HepG2 (cell line): ENCODE measurements around the gene SGPL1. TPM values are rescaled to one million over a fixed set of nuclear protein-coding genes. Genes with fewer than 3 reads are reported as not detected.

Experiments used
- BCL3 ChIP-seq: sonication (generic); formaldehyde crosslinking; IDR thresholded peaks from 2 replicates; pipeline ENCODE4 v1.5.1; 2020; ENCODE audit warnings: mild to moderate bottlenecking, missing genetic modification reagents, moderate library complexity
- GTF2F1 ChIP-seq: fragments of 150-350 bp; IDR thresholded peaks from 2 replicates; pipeline ENCODE4 v1.6.1; 2014; ENCODE audit warnings: low read length
- KDM1A ChIP-seq: IDR thresholded peaks from 2 replicates; pipeline ENCODE4 v1.6.1; 2016; ENCODE audit warnings: missing compliant biosample characterization
- MED13 ChIP-seq: sonication (generic); formaldehyde crosslinking; IDR thresholded peaks from 2 replicates; pipeline ENCODE4 v1.5.0; 2020; ENCODE audit warnings: missing genetic modification reagents
- RNF2 ChIP-seq: fragments of 450-650 bp; conservative IDR thresholded peaks from 2 replicates; pipeline ENCODE4 v1.6.1; 2016; ENCODE audit warnings: low read depth
- SAP130 ChIP-seq: IDR thresholded peaks from 2 replicates; pipeline ENCODE4 v1.6.1; 2016; ENCODE audit warnings: low read depth
- SNAPC4 ChIP-seq: sonication (generic); formaldehyde crosslinking; IDR thresholded peaks from 2 replicates; pipeline ENCODE4 v1.4.0; 2020; ENCODE audit warnings: mild to moderate bottlenecking, missing genetic modification reagents
- TMF1 ChIP-seq: sonication (generic); formaldehyde crosslinking; IDR thresholded peaks from 2 replicates; pipeline ENCODE4 v1.8.1; 2022; ENCODE audit warnings: low read depth, missing genetic modification reagents
- ZBTB49 ChIP-seq: sonication (generic); formaldehyde crosslinking; IDR thresholded peaks from 2 replicates; pipeline ENCODE4 v1.4.0; 2020; ENCODE audit warnings: missing genetic modification reagents, borderline replicate concordance
- ZNF256 ChIP-seq: sonication (generic); formaldehyde crosslinking; conservative IDR thresholded peaks from 2 replicates; pipeline ENCODE4 v1.4.0; 2020; ENCODE audit warnings: missing genetic modification reagents
- ZNF260 ChIP-seq: sonication (generic); formaldehyde crosslinking; IDR thresholded peaks from 2 replicates; pipeline ENCODE4 v1.4.0; 2020; ENCODE audit warnings: missing genetic modification reagents, low read depth, mild to moderate bottlenecking, borderline replicate concordance
- polyA plus RNA-seq, 8 experiments: library from polyadenylated mRNA; depleted of rRNA in 3 of 8; stranded (reverse) in 7 of 8; unstranded in 1 of 8; fragments of >200 nt; fragmentation: Illumina TruSeq in 4 of 8; extraction: Trizol in 4 of 8; gene quantifications; 2 replicates each; pipeline versions ENCODE4 v1.2.1 to v1.2.3, GENCODE V29; 2011 to 2016; ENCODE audit warnings: low read depth in 4 of 8, missing spikeins in 1 of 8, mixed read lengths in 1 of 8; ENCODE audit not compliant: insufficient read depth in 1 of 8
- total RNA-seq, 5 experiments: library from RNA; depleted of rRNA; stranded (reverse); fragments of >200 nt; fragmentation: Illumina TruSeq; extraction: Trizol; gene quantifications; 2 replicates each; pipeline ENCODE4 v1.2.3, GENCODE V29; 2016; ENCODE audit warnings: low read depth in 1 of 5
- TF ChIP-seq, protein P1 (sequence below): sonication (generic); formaldehyde crosslinking; IDR thresholded peaks from 2 replicates; pipeline ENCODE4 v1.4.0; 2020; ENCODE audit warnings: missing genetic modification reagents, mild to moderate bottlenecking, borderline replicate concordance
- TF ChIP-seq, protein P2 (sequence below): sonication (generic); formaldehyde crosslinking; IDR thresholded peaks from 2 replicates; pipeline ENCODE4 v1.5.0; 2020; ENCODE audit warnings: missing genetic modification reagents
- TF ChIP-seq, protein P3 (sequence below): sonication (generic); formaldehyde crosslinking; IDR thresholded peaks from 2 replicates; pipeline ENCODE4 v1.8.1; 2023; ENCODE audit warnings: missing genetic modification reagents, inconsistent platforms, borderline replicate concordance

Gene SGPL1
- total and polyA plus RNA-seq, 2 of the 13 experiments (the other 11 are each of a cell fraction or from before 2014, with no cell fraction given), result 17.6 to 25.0 TPM

GRCh38 chr10:70887804-70888800 lies 72.4 kb downstream of the SGPL1 start, which contains the start of gene PCBD1 (continued):
- TF ChIP-seq, protein P1, sequence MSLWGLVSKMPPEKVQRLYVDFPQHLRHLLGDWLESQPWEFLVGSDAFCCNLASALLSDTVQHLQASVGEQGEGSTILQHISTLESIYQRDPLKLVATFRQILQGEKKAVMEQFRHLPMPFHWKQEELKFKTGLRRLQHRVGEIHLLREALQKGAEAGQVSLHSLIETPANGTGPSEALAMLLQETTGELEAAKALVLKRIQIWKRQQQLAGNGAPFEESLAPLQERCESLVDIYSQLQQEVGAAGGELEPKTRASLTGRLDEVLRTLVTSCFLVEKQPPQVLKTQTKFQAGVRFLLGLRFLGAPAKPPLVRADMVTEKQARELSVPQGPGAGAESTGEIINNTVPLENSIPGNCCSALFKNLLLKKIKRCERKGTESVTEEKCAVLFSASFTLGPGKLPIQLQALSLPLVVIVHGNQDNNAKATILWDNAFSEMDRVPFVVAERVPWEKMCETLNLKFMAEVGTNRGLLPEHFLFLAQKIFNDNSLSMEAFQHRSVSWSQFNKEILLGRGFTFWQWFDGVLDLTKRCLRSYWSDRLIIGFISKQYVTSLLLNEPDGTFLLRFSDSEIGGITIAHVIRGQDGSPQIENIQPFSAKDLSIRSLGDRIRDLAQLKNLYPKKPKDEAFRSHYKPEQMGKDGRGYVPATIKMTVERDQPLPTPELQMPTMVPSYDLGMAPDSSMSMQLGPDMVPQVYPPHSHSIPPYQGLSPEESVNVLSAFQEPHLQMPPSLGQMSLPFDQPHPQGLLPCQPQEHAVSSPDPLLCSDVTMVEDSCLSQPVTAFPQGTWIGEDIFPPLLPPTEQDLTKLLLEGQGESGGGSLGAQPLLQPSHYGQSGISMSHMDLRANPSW (CRISPR knock-in tag), result no peak
- TF ChIP-seq ZBTB49 (CRISPR knock-in tag), result no peak
- TF ChIP-seq, protein P2, sequence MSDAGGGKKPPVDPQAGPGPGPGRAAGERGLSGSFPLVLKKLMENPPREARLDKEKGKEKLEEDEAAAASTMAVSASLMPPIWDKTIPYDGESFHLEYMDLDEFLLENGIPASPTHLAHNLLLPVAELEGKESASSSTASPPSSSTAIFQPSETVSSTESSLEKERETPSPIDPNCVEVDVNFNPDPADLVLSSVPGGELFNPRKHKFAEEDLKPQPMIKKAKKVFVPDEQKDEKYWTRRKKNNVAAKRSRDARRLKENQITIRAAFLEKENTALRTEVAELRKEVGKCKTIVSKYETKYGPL (CRISPR knock-in tag), result no peak
- no peak for TF ChIP-seq TMF1
- TF ChIP-seq BCL3, result peak; percentile 5; the same call in 1 of the 2 replicates
- no peak for TF ChIP-seq RNF2
- TF ChIP-seq SAP130, result peak; percentile 68
- TF ChIP-seq ZNF256 (CRISPR knock-in tag), result no peak
- TF ChIP-seq KDM1A (CRISPR knock-in tag), result no peak
- TF ChIP-seq SNAPC4, result no peak
- TF ChIP-seq MED13 (CRISPR knock-in tag), result peak; percentile 15; the same call in 1 of the 2 replicates
- no peak for TF ChIP-seq GTF2F1
- no peak for TF ChIP-seq ZNF260 (CRISPR knock-in tag)
- TF ChIP-seq, protein P3, sequence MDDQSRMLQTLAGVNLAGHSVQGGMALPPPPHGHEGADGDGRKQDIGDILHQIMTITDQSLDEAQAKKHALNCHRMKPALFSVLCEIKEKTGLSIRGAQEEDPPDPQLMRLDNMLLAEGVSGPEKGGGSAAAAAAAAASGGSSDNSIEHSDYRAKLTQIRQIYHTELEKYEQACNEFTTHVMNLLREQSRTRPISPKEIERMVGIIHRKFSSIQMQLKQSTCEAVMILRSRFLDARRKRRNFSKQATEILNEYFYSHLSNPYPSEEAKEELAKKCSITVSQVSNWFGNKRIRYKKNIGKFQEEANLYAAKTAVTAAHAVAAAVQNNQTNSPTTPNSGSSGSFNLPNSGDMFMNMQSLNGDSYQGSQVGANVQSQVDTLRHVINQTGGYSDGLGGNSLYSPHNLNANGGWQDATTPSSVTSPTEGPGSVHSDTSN (CRISPR knock-in tag), result no peak
